CD4-positive, CD25-positive, alpha-beta regulatory T cell (primary cell): Measurements from ENCODE around the gene ITGB1. TPM values are rescaled to one million over a fixed set of nuclear protein-coding genes. Genes with fewer than 3 reads are reported as not detected.
A peak's percentile ranks its signal among the peaks of the same experiment; 100 is the strongest.
"Not testable (repeated sequence)": the region's sequence is repeated elsewhere in the genome, so short reads cannot be mapped to it uniquely, and the experiment has no call there.

ENCODE experiments used
- ATAC-seq, 2 donors: fragments of 150-1000 bp; cut with Tn5 transposase; one replicate each; pipeline ENCODE4 v1.10.0; 2021; ENCODE audit warnings: low read depth in 2 of 2, moderate number of reproducible peaks in 2 of 2, moderate library complexity in 1 of 2
- DNase-seq, 3 donors: peaks; one replicate each; pipeline versions ENCODE4 v3.0.0 to v3.0.0-alpha.2; 2012 to 2022; ENCODE audit warnings: mixed read lengths in 1 of 3
- H3K27ac ChIP-seq: one replicate; pipeline ENCODE4 v1.7.0; 2013; ENCODE audit warnings: mild to moderate bottlenecking, low read length; ENCODE audit not compliant: insufficient read depth, poor library complexity, severe bottlenecking
- H3K27me3 ChIP-seq: one replicate; pipeline ENCODE4 v1.7.0; 2013; ENCODE audit warnings: low read length; ENCODE audit not compliant: control insufficient read depth, insufficient read depth
- H3K36me3 ChIP-seq: one replicate; pipeline ENCODE4 v1.7.0; 2013; ENCODE audit warnings: mild to moderate bottlenecking, low read length, moderate library complexity; ENCODE audit not compliant: control insufficient read depth, insufficient read depth
- H3K4me1 ChIP-seq: 2 replicates; pipeline ENCODE4 v1.7.0; 2013; ENCODE audit warnings: mild to moderate bottlenecking, low read length; ENCODE audit not compliant: insufficient read depth, control insufficient read depth, poor library complexity, severe bottlenecking
- H3K4me3 ChIP-seq: one replicate; pipeline ENCODE4 v1.7.0; 2013; ENCODE audit warnings: low read depth, mild to moderate bottlenecking, low read length, moderate library complexity
- H3K9me3 ChIP-seq, 2 experiments: 1 replicate in 1 of 2; 2 replicates in 1 of 2; pipeline ENCODE4 v1.7.0; 2013; ENCODE audit warnings: low read length in 2 of 2, mild to moderate bottlenecking in 1 of 2, moderate library complexity in 1 of 2; ENCODE audit not compliant: control insufficient read depth in 2 of 2
- H3K27ac Mint-ChIP-seq, 3 donors: one replicate each; pipeline ENCODE4 v1.8.0; 2020 to 2022; ENCODE audit warnings: mild to moderate bottlenecking in 3 of 3, mixed read lengths in 3 of 3, moderate library complexity in 2 of 3
- H3K27me3 Mint-ChIP-seq: one replicate; pipeline ENCODE4 v1.8.0; 2022; ENCODE audit warnings: mild to moderate bottlenecking, mixed read lengths
- H3K36me3 Mint-ChIP-seq: one replicate; pipeline ENCODE4 v1.8.0; 2020; ENCODE audit warnings: mixed read lengths
- H3K4me1 Mint-ChIP-seq, 4 donors: one replicate each; pipeline ENCODE4 v1.8.0; 2020 to 2022; ENCODE audit warnings: mixed read lengths in 4 of 4, mild to moderate bottlenecking in 1 of 4
- H3K4me3 Mint-ChIP-seq, 4 donors: one replicate each; pipeline ENCODE4 v1.8.0; 2020 to 2022; ENCODE audit warnings: mild to moderate bottlenecking in 4 of 4, mixed read lengths in 4 of 4, moderate library complexity in 3 of 4
- H3K9me3 Mint-ChIP-seq, 7 donors: one replicate each; pipeline ENCODE4 v1.8.0; 2020 to 2022; ENCODE audit warnings: mixed read lengths in 7 of 7, mild to moderate bottlenecking in 3 of 7, moderate library complexity in 2 of 7
- polyA plus RNA-seq, 4 donors: library from polyadenylated mRNA; unstranded; fragments of 300-500 nt; fragmentation: Illumina TruSeq; gene quantifications; one replicate each; pipeline ENCODE4 v1.2.3, GENCODE V29; 2021
- total RNA-seq: library from RNA; stranded (reverse); gene quantifications from one replicate; pipeline ENCODE4 v1.2.3, GENCODE V29; 2022

ITGB1 gene
- total and polyA plus RNA-seq, 5 donors from 2014 or later = 360 to 577 (median 524) TPM

DNA sequence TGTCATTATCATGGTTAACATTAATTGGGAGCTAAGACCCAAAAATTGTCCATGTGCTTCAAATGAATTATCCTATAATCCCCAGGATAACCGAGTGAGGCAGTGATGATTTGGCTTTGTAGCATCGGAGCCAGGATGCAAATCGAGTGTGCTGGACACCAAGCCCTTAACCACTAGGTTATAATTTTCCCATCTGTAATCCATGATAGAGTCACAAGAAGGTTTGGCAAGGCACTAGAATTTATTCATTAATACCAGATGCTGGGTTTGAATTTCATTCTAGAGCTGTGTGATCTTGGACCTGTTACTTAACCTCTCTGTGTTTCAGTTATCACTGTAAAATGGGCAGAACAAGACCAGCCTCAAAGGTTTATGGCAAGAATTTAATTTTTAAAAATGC is 21.0 kb upstream of the ITGB1 start:
- Mint-ChIP-seq H3K9me3 (no peaks in the 10 kb centered on the region), H3K27ac (no peak overlapping the region), H3K27me3 (peaks cover 5% of the 10 kb centered on the region), H3K36me3 (peaks cover 3% of the 10 kb centered on the region), H3K4me3 (no peak overlapping the region), H3K4me1 (peaks cover 16 to 24% (median 21%) of the 10 kb centered on the region in 4 donors)
- no peak for ATAC-seq
- H3K4me1 ChIP-seq = peaks cover 21% of the 10 kb centered on the region
- H3K27ac ChIP-seq = no peak overlapping the region
- no peaks in the 10 kb centered on the region for H3K36me3 ChIP-seq
- no peak overlapping the region for H3K4me3 ChIP-seq
- no peaks in the 10 kb centered on the region for H3K27me3 ChIP-seq
- H3K9me3 ChIP-seq = no peaks in the 10 kb centered on the region
- DNase-seq = no peak

DNA sequence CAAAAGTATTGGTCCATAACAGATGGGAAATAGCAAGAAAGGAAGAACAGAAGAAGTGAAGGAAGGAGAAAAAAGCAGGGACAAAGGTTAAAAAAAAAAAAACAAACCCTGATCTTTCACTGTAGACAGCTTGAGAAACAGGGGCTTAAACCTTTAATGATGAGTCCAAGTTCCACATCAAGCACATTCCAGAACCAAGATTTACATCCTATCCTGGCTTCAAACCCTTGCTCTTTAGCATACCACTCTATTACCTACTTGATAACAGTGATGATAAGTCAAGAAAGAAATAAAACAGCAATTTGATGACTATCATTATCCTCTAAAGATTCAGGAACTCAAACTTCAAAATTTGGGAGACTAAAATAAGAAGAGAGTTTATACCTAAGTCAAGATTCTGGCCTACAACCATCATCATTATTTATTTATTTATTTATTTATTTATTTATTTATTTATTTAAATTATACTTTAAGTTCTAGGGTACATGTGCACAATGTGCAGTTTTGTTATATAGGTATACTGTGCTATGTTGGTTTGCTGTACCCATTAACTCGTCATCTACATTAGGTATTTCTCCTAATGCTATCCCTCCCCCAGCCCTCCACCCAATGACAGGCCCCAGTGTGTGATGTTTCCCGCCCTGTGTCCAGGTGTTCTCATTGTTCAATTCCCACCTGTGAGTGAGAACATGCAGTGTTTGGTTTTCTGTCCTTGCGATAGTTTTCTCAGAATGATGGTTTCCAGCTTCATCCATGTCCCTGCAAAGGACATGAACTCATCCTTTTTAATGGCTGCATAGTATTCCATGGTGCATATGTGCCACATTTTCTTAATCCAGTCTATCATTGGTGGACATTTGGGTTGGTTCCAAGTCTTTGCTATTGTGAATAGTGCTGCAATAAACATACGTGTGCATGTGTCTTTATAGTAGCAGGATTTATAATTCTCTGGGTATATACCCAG is 20.1 kb upstream of the ITGB1 start:
- not testable (repeated sequence) for DNase-seq, H3K36me3 Mint-ChIP-seq, ATAC-seq, H3K9me3 Mint-ChIP-seq, H3K27ac Mint-ChIP-seq, H3K27me3 Mint-ChIP-seq, H3K27me3 ChIP-seq, H3K4me3 ChIP-seq, H3K36me3 ChIP-seq, H3K27ac ChIP-seq, H3K4me3 Mint-ChIP-seq, H3K9me3 ChIP-seq
- H3K4me1 Mint-ChIP-seq = peaks cover 16 to 24% (median 19%) of the 10 kb centered on the region in 4 donors
- peaks cover 21% of the 10 kb centered on the region for H3K4me1 ChIP-seq

DNA sequence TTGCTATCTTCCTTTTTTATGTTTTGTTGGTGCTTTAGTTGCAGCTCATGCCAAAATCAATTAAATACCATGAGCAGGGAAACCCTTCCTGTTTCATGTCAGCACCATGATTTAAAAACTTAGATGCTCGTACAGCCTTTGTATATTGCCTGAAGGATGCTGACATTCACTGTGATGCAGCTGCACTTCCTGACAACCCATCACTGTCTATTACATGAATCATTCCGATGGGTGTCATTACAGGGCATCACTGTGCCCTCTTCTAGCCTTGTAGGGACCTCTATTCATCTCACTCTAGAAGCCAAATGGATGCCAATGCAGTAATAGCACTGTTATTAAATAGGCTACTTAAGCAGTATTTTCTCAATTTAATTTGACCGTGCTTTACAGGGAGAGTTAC is 18.3 kb upstream of the ITGB1 start:
- Mint-ChIP-seq H3K27ac (no peak overlapping the region), H3K36me3 (peaks cover 3% of the 10 kb centered on the region), H3K4me1 (peaks cover 24 to 31% (median 27%) of the 10 kb centered on the region in 4 donors), H3K4me3 (peak overlapping the region in 1 of 4 donors; percentile 86), H3K27me3 (peaks cover 5% of the 10 kb centered on the region), H3K9me3 (no peaks in the 10 kb centered on the region)
- ATAC-seq (no peak), DNase-seq (no peak)
- Histone ChIP-seq H3K27me3 (no peaks in the 10 kb centered on the region), H3K4me3 (no peak overlapping the region), H3K36me3 (no peaks in the 10 kb centered on the region), H3K4me1 (peaks cover 22% of the 10 kb centered on the region), H3K9me3 (no peaks in the 10 kb centered on the region), H3K27ac (no peak overlapping the region)

DNA sequence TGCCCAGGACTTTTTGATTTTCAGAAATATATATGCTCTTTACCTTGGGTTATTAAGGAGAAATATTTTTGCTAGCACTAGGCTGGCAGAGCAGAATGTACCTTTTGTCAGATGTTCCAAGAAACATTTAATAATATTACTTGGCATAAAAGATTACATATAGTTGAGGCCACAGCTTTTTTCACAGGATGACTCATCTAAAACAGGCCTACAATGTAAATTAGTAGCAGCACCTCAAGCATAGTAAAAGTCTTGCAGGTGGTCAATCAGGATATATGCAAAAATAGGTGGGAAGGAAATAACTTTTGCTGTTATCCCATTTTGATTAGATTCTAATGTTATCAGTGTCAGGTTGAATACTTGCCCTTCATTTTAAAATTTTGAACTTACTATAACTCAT is 14.9 kb upstream of the ITGB1 start:
- no peak overlapping the region for H3K27ac ChIP-seq
- Mint-ChIP-seq H3K4me1 (peaks cover 10 to 22% (median 15%) of the 10 kb centered on the region in 4 donors), H3K27ac (peak overlapping the region in 1 of 3 donors; percentile 55), H3K4me3 (no peak overlapping the region), H3K36me3 (no peaks in the 10 kb centered on the region), H3K9me3 (no peaks in the 10 kb centered on the region), H3K27me3 (no peaks in the 10 kb centered on the region)
- peaks cover 12% of the 10 kb centered on the region for H3K4me1 ChIP-seq
- ATAC-seq (no peak), DNase-seq (peak in 1 of 3 donors; percentile 39)
- H3K9me3 ChIP-seq = no peaks in the 10 kb centered on the region
- no peaks in the 10 kb centered on the region for H3K36me3 ChIP-seq
- H3K27me3 ChIP-seq = no peaks in the 10 kb centered on the region
- H3K4me3 ChIP-seq = no peak overlapping the region

DNA sequence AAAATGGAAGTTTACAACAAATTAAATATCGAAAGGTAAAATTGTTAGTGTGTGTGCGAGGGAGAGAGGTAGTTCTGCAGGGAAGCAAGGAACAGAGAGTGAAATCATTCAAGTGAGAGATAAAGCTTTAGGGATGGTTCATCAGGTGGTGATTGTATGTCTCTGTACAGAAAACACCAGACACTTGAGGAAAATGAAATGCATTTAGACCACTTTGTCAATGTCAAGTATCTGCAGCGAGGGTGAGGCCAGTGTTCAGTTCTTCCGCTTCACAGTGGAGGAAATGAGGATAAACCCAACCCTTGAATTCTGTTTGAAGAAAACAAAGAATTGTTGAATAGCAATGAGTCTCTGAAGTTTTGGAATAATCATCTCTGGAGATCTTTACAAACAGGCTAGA is 14.4 kb upstream of the ITGB1 start:
- Histone ChIP-seq H3K27ac (no peak overlapping the region), H3K4me3 (no peak overlapping the region), H3K9me3 (no peaks in the 10 kb centered on the region), H3K36me3 (no peaks in the 10 kb centered on the region), H3K4me1 (peaks cover 12% of the 10 kb centered on the region), H3K27me3 (no peaks in the 10 kb centered on the region)
- peaks cover 10 to 22% (median 15%) of the 10 kb centered on the region in 4 donors for H3K4me1 Mint-ChIP-seq
- H3K9me3 Mint-ChIP-seq = no peaks in the 10 kb centered on the region
- H3K27me3 Mint-ChIP-seq = no peaks in the 10 kb centered on the region
- ATAC-seq = no peak
- no peak for DNase-seq
- no peaks in the 10 kb centered on the region for H3K36me3 Mint-ChIP-seq
- H3K27ac Mint-ChIP-seq = peak overlapping the region in 2 of 3 donors; percentile 55 to 72
- H3K4me3 Mint-ChIP-seq = no peak overlapping the region

DNA sequence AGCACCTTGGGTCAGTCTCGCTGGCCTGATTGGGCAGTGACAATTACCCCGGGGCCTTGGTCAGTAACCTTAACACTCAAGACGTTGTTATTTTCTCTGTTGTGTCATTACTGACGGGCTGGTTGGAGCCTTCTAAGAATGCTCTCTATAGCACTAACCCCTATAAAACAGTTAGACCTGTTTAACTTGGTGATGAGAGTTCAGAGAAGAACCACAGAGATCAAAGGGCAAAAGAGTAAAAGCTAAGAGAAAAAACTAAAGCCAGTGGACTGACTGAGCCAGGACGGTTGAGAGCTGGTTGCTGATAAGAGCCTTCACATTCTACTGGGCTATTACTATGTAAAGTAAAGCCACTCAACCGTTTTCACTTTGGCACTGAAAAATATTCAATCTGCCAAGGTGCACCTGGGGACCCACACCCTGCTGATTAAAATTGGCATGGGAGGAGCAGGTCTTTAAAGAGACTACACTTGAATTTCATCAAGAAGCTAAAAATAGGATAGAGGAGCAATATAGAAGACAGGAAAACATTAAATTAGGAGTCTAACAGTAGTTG is 13.6 kb upstream of the ITGB1 start:
- Histone ChIP-seq H3K27ac (peak overlapping the region; percentile 20), H3K4me1 (peaks cover 12% of the 10 kb centered on the region), H3K9me3 (no peaks in the 10 kb centered on the region), H3K27me3 (no peaks in the 10 kb centered on the region), H3K36me3 (no peaks in the 10 kb centered on the region), H3K4me3 (no peak overlapping the region)
- H3K27me3 Mint-ChIP-seq = no peaks in the 10 kb centered on the region
- peak overlapping the region; percentile 26 to 94 (median 55) for H3K27ac Mint-ChIP-seq
- ATAC-seq (peak; percentile 53 to 65), DNase-seq (peak in 1 of 3 donors; percentile 72)
- peaks cover 4% of the 10 kb centered on the region for H3K36me3 Mint-ChIP-seq
- peak overlapping the region in 2 of 4 donors; percentile 30 to 48 for H3K4me3 Mint-ChIP-seq
- peaks cover 10 to 22% (median 15%) of the 10 kb centered on the region in 4 donors for H3K4me1 Mint-ChIP-seq
- no peaks in the 10 kb centered on the region for H3K9me3 Mint-ChIP-seq

DNA sequence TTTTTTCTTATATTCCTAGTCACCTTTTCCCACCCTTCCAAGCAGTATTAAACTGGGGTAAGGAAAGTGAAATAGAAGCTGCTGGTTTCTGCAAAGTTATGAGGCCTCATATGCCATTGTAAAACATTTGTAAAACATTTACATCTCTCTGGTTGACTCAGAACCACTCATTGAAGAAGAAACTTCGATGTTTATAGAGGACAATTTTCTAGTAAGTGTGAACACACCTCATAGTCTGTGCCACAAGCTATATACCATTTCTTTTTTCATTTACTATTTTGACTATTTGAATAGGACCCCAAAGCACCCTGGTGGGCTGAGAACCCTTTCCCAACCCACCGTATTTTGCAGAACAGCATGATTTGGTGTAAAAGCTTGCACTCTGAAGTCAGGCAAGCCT is 12.9 kb upstream of the ITGB1 start:
- ATAC-seq (no peak), DNase-seq (no peak)
- Histone ChIP-seq H3K4me1 (peaks cover 12% of the 10 kb centered on the region), H3K36me3 (no peaks in the 10 kb centered on the region), H3K27ac (no peak overlapping the region), H3K9me3 (no peaks in the 10 kb centered on the region), H3K27me3 (no peaks in the 10 kb centered on the region), H3K4me3 (no peak overlapping the region)
- Mint-ChIP-seq H3K27ac (peak overlapping the region in 2 of 3 donors; percentile 55 to 94), H3K4me3 (no peak overlapping the region), H3K27me3 (no peaks in the 10 kb centered on the region), H3K9me3 (no peaks in the 10 kb centered on the region), H3K36me3 (peaks cover 8% of the 10 kb centered on the region), H3K4me1 (peaks cover 10 to 22% (median 15%) of the 10 kb centered on the region in 4 donors)
